Thymus (tissue), 11 donors: Measurements from ENCODE around the gene SEPTIN2. TPM values are rescaled to one million over a fixed set of nuclear protein-coding genes. Genes with fewer than 3 reads are reported as not detected.
"Not testable (repeated sequence)": the region's sequence is repeated elsewhere in the genome, so short reads cannot be mapped to it uniquely, and the experiment has no call there.

Source experiments
- DNase-seq, 9 donors: peaks; one replicate each; pipeline ENCODE4 v3.0.0-alpha.2; 2013; ENCODE audit warnings: low spot score in 9 of 9, low read depth in 6 of 9, missing footprints in 1 of 9
- H3K27ac ChIP-seq, 2 donors: one replicate each; pipeline ENCODE4 v1.5.1; 2013; ENCODE audit warnings: control low read depth in 1 of 2, low read depth in 1 of 2, low read length in 1 of 2, mild to moderate bottlenecking in 1 of 2, moderate library complexity in 1 of 2
- H3K27me3 ChIP-seq, 2 donors: one replicate each; pipeline ENCODE4 v1.5.1; 2013; ENCODE audit warnings: low read length in 1 of 2; ENCODE audit not compliant: control insufficient read depth in 2 of 2, insufficient read depth in 1 of 2
- H3K36me3 ChIP-seq, 2 donors: one replicate each; pipeline ENCODE4 v1.5.1; 2013; ENCODE audit warnings: low read length in 1 of 2, mild to moderate bottlenecking in 1 of 2, moderate library complexity in 1 of 2; ENCODE audit not compliant: control insufficient read depth in 2 of 2, insufficient read depth in 2 of 2
- H3K4me1 ChIP-seq, 2 donors: one replicate each; pipeline ENCODE4 v1.5.1; 2013; ENCODE audit warnings: low read length in 2 of 2; ENCODE audit not compliant: control insufficient read depth in 2 of 2, insufficient read depth in 2 of 2
- H3K4me3 ChIP-seq, 2 donors: one replicate each; pipeline ENCODE4 v1.5.1; 2013; ENCODE audit warnings: low read length in 2 of 2, control low read depth in 1 of 2, mild to moderate bottlenecking in 1 of 2
- H3K9me3 ChIP-seq, 2 donors: one replicate each; pipeline ENCODE4 v1.5.1; 2013; ENCODE audit warnings: low read length in 1 of 2, mild to moderate bottlenecking in 1 of 2; ENCODE audit not compliant: control insufficient read depth in 2 of 2, insufficient read depth in 1 of 2
- WGBS: extraction: QIAGEN DNeasy Blood & Tissue Kit; methylation state at CpG from one replicate; pipeline ENCODE4 v1.1.7; 2013; 5-methylcytosine and 5-hydroxymethylcytosine counted together
- polyA plus RNA-seq: library from polyadenylated mRNA; stranded (reverse); fragments of 200-250 nt; gene quantifications from one replicate; pipeline ENCODE4 v1.2.3, GENCODE V29; 2013
- total RNA-seq: library from RNA; stranded (reverse); fragments of 120-200 nt; gene quantifications from one replicate; pipeline ENCODE4 v1.2.4, GENCODE V29; 2013
- donor health status: healthy.

The SEPTIN2 gene
- total and polyA plus RNA-seq, 2 donors = 149 to 189 TPM

- 95% methylated on average over 3 of the region's 3 CpGs for WGBS
- Histone ChIP-seq H3K4me3 (no peak overlapping the region), H3K27ac (no peak overlapping the region), H3K27me3 (no peaks in the 10 kb centered on the region), H3K36me3 (peaks cover 0 to 3% of the 10 kb centered on the region in 2 donors), H3K4me1 (no peaks in the 10 kb centered on the region), H3K9me3 (no peaks in the 10 kb centered on the region)
- no peak for DNase-seq
These were observed 57.7 kb downstream of the SEPTIN2 start for GRCh38 chr2:241373446-241373845.

DNA sequence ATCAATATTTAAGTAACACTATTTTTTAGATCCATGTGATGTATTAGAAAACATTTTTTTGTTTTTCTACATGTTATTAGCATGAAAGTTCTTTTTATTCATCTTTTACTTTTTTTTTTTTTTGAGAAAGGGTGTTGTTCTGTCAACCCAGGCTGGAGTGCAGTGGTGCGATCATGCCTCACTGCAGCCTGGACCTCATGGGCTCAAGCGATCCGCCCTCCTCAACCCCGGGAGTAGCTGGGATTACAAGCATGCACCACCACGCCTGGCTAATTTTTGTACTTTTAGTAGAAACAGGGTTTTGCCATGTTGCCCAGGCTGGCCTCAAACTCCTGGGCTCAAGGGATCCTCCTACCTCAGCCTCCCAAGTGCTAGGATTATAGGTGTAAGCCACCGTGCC, 58.2 kb downstream of the SEPTIN2 start:
- not testable (repeated sequence) for H3K36me3 ChIP-seq, H3K4me1 ChIP-seq, H3K9me3 ChIP-seq, H3K27me3 ChIP-seq, DNase-seq, H3K27ac ChIP-seq, H3K4me3 ChIP-seq
- WGBS = 95% methylated on average over 6 of the region's 6 CpGs

DNA sequence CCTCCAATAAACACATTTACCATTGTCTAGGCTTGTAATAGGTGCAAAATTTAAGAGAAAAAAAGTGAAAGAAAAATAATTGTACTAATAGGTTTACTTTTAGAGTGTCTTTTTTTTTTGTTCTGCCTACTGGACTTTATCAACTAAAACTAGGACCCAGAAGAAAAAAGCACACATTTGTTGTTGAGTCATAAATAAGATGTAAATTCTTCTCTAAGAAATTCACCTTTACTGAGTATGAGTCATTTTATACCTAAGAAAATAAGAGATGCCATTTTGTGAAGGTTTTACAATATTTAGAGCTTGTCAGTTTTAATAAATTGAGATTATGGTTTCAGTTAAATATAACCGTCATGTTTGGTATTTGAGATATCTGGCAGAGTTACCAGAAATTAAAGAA, 59.6 kb downstream of the SEPTIN2 start:
- Histone ChIP-seq H3K4me1 (no peaks in the 10 kb centered on the region), H3K27ac (no peak overlapping the region), H3K4me3 (no peak overlapping the region), H3K36me3 (peaks cover 0 to 3% of the 10 kb centered on the region in 2 donors), H3K27me3 (no peaks in the 10 kb centered on the region), H3K9me3 (no peaks in the 10 kb centered on the region)
- no peak for DNase-seq
- WGBS = 98% methylated on average over 1 of the region's 1 CpG

DNA sequence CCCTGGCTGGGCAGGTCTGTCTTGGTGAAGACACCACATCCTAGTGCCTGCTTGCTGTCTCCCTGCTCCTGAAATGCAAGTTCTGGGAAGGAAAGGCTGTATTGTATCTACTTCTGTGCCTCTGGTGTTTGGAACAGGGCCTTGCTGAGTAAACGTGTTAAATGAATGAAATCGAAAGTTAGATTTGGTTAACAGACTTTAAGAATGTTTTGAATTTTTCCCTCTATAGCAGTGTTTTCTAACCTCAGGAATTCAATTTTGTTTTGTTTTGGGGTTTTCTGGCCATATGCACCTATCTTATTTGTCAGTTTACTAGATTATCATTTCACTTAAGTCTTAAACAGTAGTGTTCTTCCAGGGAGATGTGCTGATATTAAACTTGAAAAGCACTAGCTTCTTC, 61.1 kb downstream of the SEPTIN2 start:
- no peak overlapping the region for H3K4me3 ChIP-seq
- H3K9me3 ChIP-seq = no peaks in the 10 kb centered on the region
- no peaks in the 10 kb centered on the region for H3K27me3 ChIP-seq
- H3K27ac ChIP-seq = no peak overlapping the region
- DNase-seq = no peak
- H3K36me3 ChIP-seq = peaks cover 0 to 3% of the 10 kb centered on the region in 2 donors
- no peaks in the 10 kb centered on the region for H3K4me1 ChIP-seq
- 95% methylated on average over 2 of the region's 2 CpGs for WGBS

DNA sequence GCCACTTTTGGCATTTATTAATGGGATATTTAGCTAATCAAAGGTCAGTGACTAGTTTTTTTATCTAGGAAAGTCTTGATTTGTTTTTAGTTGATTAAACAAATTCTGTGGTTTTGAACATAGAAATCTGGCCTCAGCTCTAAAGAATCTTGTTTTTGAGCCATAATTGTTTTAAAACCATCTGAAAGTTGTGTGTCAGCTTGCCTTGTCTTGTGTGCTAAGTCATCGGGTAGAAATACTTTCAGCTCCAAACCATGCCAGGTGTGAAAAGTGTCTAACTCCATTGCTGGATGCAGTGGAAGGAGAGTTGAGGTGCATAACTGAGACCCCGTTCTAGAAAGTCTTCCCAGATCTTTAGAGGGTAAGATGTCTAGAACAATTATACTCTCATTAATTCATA, 63.1 kb downstream of the SEPTIN2 start:
- 91% methylated on average over 2 of the region's 2 CpGs for WGBS
- Histone ChIP-seq H3K4me1 (no peaks in the 10 kb centered on the region), H3K9me3 (no peaks in the 10 kb centered on the region), H3K36me3 (peaks cover 0 to 6% of the 10 kb centered on the region in 2 donors), H3K4me3 (no peak overlapping the region), H3K27ac (no peak overlapping the region), H3K27me3 (no peaks in the 10 kb centered on the region)
- no peak for DNase-seq

DNA sequence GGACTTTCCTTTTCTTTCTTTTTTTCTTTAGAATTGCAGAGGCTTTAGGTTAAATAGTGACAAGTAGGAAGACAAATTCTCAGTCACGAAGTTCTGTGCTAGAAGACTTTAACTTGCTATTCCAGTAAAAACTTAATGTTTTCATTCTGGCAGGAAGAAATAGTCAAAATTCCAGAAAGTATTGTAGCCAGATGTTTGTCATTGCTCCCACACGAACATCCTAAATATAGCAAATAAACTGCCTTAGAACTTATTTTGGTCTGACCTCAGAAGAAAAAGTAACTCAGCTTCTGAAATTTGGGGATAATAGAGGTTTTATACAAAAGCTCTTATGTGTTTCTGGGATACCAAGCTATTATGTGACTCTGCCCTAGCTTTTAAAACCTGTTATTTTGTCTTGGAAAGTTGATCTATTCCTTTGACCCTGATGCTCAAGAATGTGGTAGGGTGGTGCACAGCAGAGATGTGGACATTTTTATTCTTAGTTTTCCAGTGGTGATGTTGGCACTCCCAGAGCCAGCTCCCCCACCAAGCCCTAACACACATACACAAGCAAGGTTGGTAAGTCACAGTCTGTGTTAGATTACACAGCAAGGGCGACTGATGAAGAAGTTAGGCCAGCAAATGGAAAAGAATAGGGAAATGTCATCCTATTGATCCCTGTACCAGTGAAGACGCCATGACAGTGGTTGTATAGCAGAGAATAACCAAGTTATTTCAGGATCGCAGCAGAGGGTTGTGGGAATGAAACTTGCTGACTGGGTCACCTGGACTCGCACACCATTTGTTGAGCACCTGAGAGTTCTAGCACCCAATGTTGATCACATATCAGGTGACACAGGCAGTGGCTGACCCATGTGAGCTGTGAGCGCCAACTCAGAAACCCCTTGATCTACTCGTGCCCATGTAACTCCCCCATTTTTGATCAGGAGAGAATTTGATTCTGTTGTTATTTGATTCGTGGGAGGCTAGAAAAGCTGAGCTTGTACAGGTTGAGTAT, 64.1 kb downstream of the SEPTIN2 start:
- H3K27me3 ChIP-seq = no peaks in the 10 kb centered on the region
- no peak overlapping the region for H3K4me3 ChIP-seq
- H3K27ac ChIP-seq = no peak overlapping the region
- H3K36me3 ChIP-seq = peaks cover 0 to 6% of the 10 kb centered on the region in 2 donors
- no peak for DNase-seq
- H3K9me3 ChIP-seq = no peaks in the 10 kb centered on the region
- H3K4me1 ChIP-seq = no peaks in the 10 kb centered on the region
- WGBS = 95% methylated on average over 9 of the region's 9 CpGs

DNA sequence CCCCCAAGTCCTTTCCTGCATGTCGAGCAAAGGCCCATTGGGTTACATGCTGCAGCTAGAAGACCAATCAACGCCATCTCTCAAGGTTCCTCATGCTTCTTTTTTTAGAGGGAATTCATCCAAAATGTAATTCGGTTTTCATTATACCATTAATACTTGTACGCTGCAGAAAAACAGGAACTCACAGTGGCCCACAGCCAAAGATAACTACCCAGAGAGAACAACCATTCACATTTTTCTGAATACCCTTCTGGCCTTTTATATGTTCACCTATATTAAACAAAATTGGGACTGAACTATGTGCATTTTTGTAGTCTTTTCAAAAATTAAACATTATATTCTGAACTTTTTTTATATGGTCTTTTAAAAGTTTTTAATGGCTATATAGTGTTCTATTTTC, 66.1 kb downstream of the SEPTIN2 start:
- H3K4me3 ChIP-seq = no peak overlapping the region
- no peaks in the 10 kb centered on the region for H3K27me3 ChIP-seq
- H3K4me1 ChIP-seq = no peaks in the 10 kb centered on the region
- no peak overlapping the region for H3K27ac ChIP-seq
- H3K9me3 ChIP-seq = no peaks in the 10 kb centered on the region
- no peak for DNase-seq
- H3K36me3 ChIP-seq = peaks cover 0 to 3% of the 10 kb centered on the region in 2 donors
- WGBS = 53% methylated on average over 4 of the region's 4 CpGs

DNA sequence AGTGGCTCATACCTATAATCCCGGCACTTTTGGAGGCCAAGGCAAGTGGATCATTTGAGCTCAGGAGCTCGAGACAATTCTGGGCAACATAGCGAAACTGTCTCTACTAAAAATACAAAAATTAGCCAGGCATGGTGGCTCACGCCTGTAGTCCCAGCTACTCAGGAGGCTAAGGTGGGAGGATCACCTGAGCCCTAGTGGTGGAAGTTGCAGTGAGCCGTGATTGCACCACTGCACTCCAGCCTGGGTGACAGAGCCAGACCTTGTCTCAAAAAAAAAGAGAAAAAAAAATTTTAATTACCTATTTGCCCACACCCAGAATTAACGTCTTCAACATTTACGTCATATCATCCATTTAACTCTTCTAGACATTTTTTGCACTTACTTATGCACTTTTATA, 69.7 kb downstream of the SEPTIN2 start:
- not testable (repeated sequence) for DNase-seq, H3K4me3 ChIP-seq, H3K36me3 ChIP-seq, H3K27ac ChIP-seq, H3K9me3 ChIP-seq, H3K27me3 ChIP-seq, H3K4me1 ChIP-seq
- WGBS = 97% methylated on average over 7 of the region's 7 CpGs

GRCh38 chr2:241386519-241386918, 70.8 kb downstream of the SEPTIN2 start:
- Histone ChIP-seq H3K27me3 (no peaks in the 10 kb centered on the region), H3K27ac (no peak overlapping the region), H3K9me3 (no peaks in the 10 kb centered on the region), H3K4me1 (peaks cover 0 to 6% of the 10 kb centered on the region in 2 donors), H3K4me3 (no peak overlapping the region), H3K36me3 (peaks cover 0 to 3% of the 10 kb centered on the region in 2 donors)
- no peak for DNase-seq
- 97% methylated on average over 6 of the region's 6 CpGs for WGBS
